ENCODE data around the gene SMAD3. TPM values are rescaled to one million over a fixed set of nuclear protein-coding genes. Genes with fewer than 3 reads are reported as not detected.

The SMAD3 gene
- total RNA-seq, 1 experiment from 2014 or later, result 89.2 TPM

DNA sequence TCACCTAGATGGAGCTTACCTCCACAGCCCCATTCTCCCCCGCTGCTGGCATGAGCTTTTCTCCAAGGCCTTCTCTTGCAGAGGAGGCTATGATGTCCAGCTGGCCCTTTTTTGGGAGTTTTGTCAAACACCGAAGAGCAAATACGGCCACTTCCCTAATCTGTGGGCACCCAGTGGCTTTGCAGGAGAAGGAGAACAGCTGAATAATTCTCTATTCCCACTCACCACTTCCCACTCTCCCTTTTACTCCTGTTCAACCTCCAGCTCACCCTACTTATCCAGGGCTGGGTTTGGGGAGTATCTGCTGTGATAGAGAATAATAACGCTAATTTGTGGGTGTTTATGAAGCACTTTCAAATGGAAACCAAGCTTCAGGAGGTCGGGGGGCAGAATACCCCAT lies 96.0 kb downstream of the SMAD3 start:
- intact Hi-C loops (cut with micrococcal nuclease), result no loop called here
- ChIA-PET CTCF (no interaction called here), RAD21 (ENCODE audit: low non-redundant PET in 1 of 2, low total read pairs in 2 of 2, uncharacterized antibody in 2 of 2, unreplicated experiment in 2 of 2) (no interaction called here)

More for the DNA sequence above, 96.0 kb downstream of the SMAD3 start:
- Histone ChIP-seq H3K9me2 (ENCODE audit: insufficient read depth) (no peaks in the 10 kb centered on the region), H3K4me3 (replicated peaks in 1 of 2; ENCODE audit: low read depth in 1 of 2, low read length in 2 of 2) (no peak overlapping the region), H3K4me2 (ENCODE audit: low read length) (peak overlapping the region; percentile 15), H2AFZ (ENCODE audit: low read depth, low read length, poor library complexity, severe bottlenecking) (no peak overlapping the region), H3K4me1 (ENCODE audit: control insufficient read depth in 1 of 2, insufficient read depth in 2 of 2, low read length in 2 of 2) (peaks cover 16 to 90% of the 10 kb centered on the region in 2 experiments), H3K79me2 (ENCODE audit: insufficient read depth, low read length) (peaks cover 92% of the 10 kb centered on the region), H3K27me3 (ENCODE audit: insufficient read depth, low read length) (no peaks in the 10 kb centered on the region), H4K20me1 (ENCODE audit: insufficient read depth) (no peaks in the 10 kb centered on the region), H3K27ac (ENCODE audit: low read depth, low read length) (no peak overlapping the region), H3K36me3 (ENCODE audit: control insufficient read depth in 1 of 2, insufficient read depth in 2 of 2, low read length in 2 of 2) (peaks cover 0 to 25% of the 10 kb centered on the region in 2 experiments; a peak in 2 of 4 replicates), H3K9me3 (ENCODE audit: control insufficient read depth in 1 of 2, insufficient read depth in 1 of 2, low read depth in 1 of 2, low read length in 2 of 2) (peaks cover 0 to under 1% of the 10 kb centered on the region in 2 experiments; a peak in 1 of 4 replicates), H3K9ac (ENCODE audit: low read length) (no peak overlapping the region)
- no peak for DNase-seq (ENCODE audit: low read depth, low spot score)
- POLR2A ChIA-PET, result interaction anchor here (1.2 kb wide), 1 partner anchor 137 kb away, joined by 3 read pairs; no protein-coding TSS in a partner anchor
- BruUV-seq (replicated peaks), result no TSS peak
- no peak for TF ChIP-seq POLR2A (IDR thresholded peaks at IDR 0.05; ENCODE audit: borderline replicate concordance, extremely low read depth, insufficient read depth, insufficient read length)
- TF ChIP-seq ZNF274 (IDR thresholded peaks at IDR 0.05; ENCODE audit: low read depth, low read length), result no peak
- TF ChIP-seq, protein P1, sequence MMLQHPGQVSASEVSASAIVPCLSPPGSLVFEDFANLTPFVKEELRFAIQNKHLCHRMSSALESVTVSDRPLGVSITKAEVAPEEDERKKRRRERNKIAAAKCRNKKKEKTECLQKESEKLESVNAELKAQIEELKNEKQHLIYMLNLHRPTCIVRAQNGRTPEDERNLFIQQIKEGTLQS (IDR thresholded peaks at IDR 0.05), result no peak
- TF ChIP-seq, protein P2, sequence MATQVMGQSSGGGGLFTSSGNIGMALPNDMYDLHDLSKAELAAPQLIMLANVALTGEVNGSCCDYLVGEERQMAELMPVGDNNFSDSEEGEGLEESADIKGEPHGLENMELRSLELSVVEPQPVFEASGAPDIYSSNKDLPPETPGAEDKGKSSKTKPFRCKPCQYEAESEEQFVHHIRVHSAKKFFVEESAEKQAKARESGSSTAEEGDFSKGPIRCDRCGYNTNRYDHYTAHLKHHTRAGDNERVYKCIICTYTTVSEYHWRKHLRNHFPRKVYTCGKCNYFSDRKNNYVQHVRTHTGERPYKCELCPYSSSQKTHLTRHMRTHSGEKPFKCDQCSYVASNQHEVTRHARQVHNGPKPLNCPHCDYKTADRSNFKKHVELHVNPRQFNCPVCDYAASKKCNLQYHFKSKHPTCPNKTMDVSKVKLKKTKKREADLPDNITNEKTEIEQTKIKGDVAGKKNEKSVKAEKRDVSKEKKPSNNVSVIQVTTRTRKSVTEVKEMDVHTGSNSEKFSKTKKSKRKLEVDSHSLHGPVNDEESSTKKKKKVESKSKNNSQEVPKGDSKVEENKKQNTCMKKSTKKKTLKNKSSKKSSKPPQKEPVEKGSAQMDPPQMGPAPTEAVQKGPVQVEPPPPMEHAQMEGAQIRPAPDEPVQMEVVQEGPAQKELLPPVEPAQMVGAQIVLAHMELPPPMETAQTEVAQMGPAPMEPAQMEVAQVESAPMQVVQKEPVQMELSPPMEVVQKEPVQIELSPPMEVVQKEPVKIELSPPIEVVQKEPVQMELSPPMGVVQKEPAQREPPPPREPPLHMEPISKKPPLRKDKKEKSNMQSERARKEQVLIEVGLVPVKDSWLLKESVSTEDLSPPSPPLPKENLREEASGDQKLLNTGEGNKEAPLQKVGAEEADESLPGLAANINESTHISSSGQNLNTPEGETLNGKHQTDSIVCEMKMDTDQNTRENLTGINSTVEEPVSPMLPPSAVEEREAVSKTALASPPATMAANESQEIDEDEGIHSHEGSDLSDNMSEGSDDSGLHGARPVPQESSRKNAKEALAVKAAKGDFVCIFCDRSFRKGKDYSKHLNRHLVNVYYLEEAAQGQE (IDR thresholded peaks at IDR 0.05; ENCODE audit: low read depth), result no peak
- TF ChIP-seq TCF7L2 (IDR thresholded peaks at IDR 0.05; ENCODE audit: borderline replicate concordance, extremely low read depth, insufficient read depth, insufficient read length), result no peak
- TF ChIP-seq YY1 (IDR thresholded peaks at IDR 0.05; ENCODE audit: extremely low read depth, insufficient replicate concordance, low read depth, low read length), result no peak
- no peak for ATAC-seq
